GM12873 (cell line): ENCODE data around the gene TIAM2.

Source experiments
- CTCF ChIP-seq: IDR thresholded peaks from 2 replicates; pipeline ENCODE4 v1.5.1; 2012; ENCODE audit warnings: low read depth, mild to moderate bottlenecking, moderate library complexity, low read length, control low read depth; ENCODE audit not compliant: insufficient read depth; ENCODE audit errors: missing control alignments

The TIAM2 gene

GRCh38 chr6:155306958-155307357, 311.8 kb downstream of the TIAM2 start:
- TF ChIP-seq CTCF = no peak
